ENCODE results near the gene PRKAG2.

The PRKAG2 gene

GRCh38 chr7:151662251-151662826 is 214.6 kb downstream of the PRKAG2 start:
- DNase-seq, result no peak

GRCh38 chr7:151661587-151661986 is 215.3 kb downstream of the PRKAG2 start:
- DNase-seq, result no peak

GRCh38 chr7:151660141-151660540 is 216.8 kb downstream of the PRKAG2 start:
- no peak for DNase-seq

- DNase-seq, result no peak
Measured at GRCh38 chr7:151659219-151659618, 217.7 kb downstream of the PRKAG2 start.

GRCh38 chr7:151658778-151659177 is 218.1 kb downstream of the PRKAG2 start:
- no peak for DNase-seq

GRCh38 chr7:151657173-151657572 is 219.7 kb downstream of the PRKAG2 start:
- no peak for DNase-seq

- DNase-seq, result no peak
Measured at GRCh38 chr7:151655555-151655954, 221.4 kb downstream of the PRKAG2 start.

GRCh38 chr7:151652111-151652510 is 224.8 kb downstream of the PRKAG2 start:
- no peak for DNase-seq

- no peak for DNase-seq
Measured at GRCh38 chr7:151650161-151650560, 226.8 kb downstream of the PRKAG2 start.

- DNase-seq, result no peak
Measured at GRCh38 chr7:151648429-151648828, 228.5 kb downstream of the PRKAG2 start.

- no peak for DNase-seq
Measured at GRCh38 chr7:151647874-151648273, 229.0 kb downstream of the PRKAG2 start.

GRCh38 chr7:151647006-151647405 is 229.9 kb downstream of the PRKAG2 start:
- no peak for DNase-seq

- DNase-seq, result no peak
Measured at GRCh38 chr7:151645311-151645710, 231.6 kb downstream of the PRKAG2 start.

- no peak for DNase-seq
Measured at GRCh38 chr7:151644554-151644953, 232.4 kb downstream of the PRKAG2 start.

GRCh38 chr7:151642746-151643145 is 234.2 kb downstream of the PRKAG2 start:
- DNase-seq, result no peak

GRCh38 chr7:151641587-151641986 is 235.3 kb downstream of the PRKAG2 start:
- DNase-seq, result no peak

- no peak for DNase-seq
Measured at GRCh38 chr7:151637781-151638261, 239.1 kb downstream of the PRKAG2 start.

GRCh38 chr7:151634643-151635042 is 242.3 kb downstream of the PRKAG2 start:
- DNase-seq, result no peak

GRCh38 chr7:151633516-151633812 is 243.5 kb downstream of the PRKAG2 start:
- DNase-seq, result no peak

GRCh38 chr7:151632750-151633515 is 244.0 kb downstream of the PRKAG2 start:
- DNase-seq, result peak; percentile 61

- DNase-seq, result peak; percentile 86
Measured at GRCh38 chr7:151631953-151632749, 244.8 kb downstream of the PRKAG2 start.

- DNase-seq, result peak; percentile 15
Measured at GRCh38 chr7:151631570-151631952, 245.4 kb downstream of the PRKAG2 start.

GRCh38 chr7:151630851-151631569 is 245.9 kb downstream of the PRKAG2 start:
- no peak for DNase-seq

All from stimulated activated CD4-positive, alpha-beta T cell treated with anti-CD3 and anti-CD28 coated beads, Interleukin-4, amount 100 ng/mL, for 24 hours (primary cell).